NCI-H128 (cell line): ENCODE data around the gene ZNF132.
A peak's percentile ranks its signal among the peaks of the same experiment; 100 is the strongest.
"Not testable (repeated sequence)": the region's sequence is repeated elsewhere in the genome, so short reads cannot be mapped to it uniquely, and the experiment has no call there.

Experiments used
- DNase-seq: peaks from one replicate; lab custom pipeline; 2025; ENCODE audit not compliant: unreplicated experiment; lab: John Stamatoyannopoulos, UW

ZNF132 gene

DNA sequence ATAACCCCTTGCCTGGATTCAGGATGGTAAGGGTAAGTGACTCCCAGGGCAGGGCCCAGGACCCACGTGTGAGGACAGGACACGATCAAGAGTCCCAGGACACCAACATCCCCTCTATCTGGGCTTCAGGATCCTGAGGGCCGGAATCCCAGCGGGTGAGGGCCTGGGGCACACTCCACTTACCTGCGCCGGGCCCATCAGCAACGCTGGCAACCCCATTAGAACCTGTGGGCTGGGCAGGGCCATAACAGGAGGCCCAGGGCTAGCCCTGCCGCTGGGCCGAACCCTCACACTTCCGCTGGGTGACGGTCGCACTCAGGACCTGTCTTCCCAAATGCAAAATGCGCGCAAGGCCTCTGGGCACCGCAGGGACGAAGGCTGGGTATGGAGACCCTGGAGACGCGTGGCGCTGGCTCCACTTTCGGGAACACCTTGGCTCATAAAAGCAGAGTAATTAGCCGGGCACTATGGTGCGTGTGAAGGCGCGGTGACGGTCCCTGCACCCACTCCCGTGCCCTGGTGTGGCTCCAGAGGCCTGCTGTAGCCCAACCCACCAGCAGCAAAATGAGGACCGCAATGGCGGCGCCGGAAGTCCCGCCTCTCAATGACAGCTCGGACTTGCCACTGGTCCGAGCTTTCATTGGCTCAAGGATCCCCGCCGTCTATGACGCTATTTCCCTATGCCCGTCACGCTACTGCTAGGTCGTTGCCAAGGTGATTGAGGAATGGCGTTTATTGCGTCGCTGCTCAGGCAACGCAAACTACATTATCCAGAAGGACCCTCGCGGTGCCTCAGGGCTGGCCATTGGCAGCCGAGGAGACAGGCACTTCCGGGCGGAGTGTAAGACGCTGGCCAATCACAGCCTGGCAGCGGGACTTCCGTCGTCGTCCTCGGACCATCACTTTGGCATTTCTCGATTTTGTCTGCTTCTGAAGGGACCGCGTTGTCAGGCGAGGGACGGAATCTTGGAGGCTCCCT is at the start of gene ZNF132:
Gene ZNF132, minus strand, starts transcription at position 578 of the 979 bp plus-strand sequence. Its CDS starts 332 bp downstream, at position 246.
- DNase-seq: no peak

DNA sequence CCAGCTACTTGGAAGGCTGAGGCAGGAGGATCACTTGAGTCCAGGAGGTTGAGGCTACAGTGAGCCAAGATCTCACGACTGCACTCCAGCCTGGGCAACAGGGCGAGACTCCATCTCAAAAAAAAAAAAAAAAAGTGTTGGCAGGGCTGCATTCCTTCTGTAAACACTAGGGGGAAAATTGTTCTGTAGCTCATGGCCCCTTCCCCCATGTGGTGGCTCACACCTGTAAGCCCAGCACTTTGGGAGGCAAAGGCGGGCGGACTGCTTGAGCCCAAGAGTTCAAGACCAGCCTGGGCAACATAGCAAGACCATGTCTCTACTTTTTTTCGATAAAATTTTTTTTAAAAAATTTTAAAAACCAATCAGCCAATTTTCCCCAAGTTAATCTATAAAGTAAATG is 44.4 kb upstream of the ZNF132 start:
- not testable (repeated sequence) for DNase-seq

DNA sequence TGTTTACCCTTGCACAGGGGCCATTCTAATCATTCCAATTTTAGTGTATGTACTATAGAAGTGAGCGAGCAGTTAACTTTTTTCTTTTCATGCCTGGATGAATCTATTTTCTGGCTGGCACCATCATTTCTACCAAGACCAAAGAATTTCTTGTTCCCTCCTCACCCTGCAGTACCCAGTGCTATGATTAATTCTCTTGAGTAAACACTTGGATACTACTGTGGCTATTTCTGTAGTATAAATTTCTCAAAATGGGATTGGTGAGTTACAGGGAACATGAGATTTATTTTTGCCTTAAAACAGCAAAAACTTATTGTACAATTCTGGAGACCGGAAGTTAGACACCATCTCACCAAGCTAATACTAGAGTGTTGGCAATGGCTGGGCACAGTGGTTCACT is 43.8 kb upstream of the ZNF132 start:
- no peak for DNase-seq

DNA sequence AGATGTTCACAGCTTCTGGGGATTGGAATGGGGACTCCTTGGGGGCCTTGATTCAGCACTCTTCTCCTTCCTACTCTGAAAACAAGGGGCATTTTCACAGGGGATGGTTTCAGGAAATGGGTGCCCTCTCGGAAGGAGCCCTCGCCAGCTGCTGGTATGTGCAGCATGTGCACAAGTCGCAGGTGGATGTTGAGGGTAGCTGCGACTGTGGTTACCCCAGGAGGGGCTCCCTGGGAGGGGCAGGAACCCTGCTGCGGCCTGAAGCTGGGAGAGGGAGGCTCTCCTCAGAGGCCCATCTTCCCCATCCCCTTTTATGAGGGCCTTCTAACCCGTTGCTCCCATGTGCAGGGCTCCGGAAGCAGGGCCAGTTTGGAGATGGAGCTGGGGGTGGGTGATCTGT is 42.4 kb upstream of the ZNF132 start:
- no peak for DNase-seq

DNA sequence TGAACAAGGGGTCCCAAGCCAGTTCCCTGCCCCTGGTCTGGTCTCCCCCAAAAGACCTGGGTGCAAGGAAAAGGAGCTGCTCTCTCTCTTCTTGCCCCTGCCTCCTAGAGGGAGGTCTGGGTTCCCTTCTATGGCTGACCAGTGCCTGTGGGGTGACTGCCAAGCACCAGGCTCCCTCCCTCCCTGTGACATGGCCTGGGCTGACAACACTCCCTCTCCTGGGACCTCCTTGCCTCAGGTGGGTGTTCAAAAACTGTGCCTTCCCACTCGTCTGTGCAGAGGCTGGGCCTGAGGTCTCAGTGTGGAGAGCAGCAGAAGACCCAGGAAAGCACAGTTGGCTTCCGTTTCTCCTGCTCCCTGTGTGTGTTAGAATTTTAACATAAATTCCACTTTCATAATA is 40.9 kb upstream of the ZNF132 start:
- no peak for DNase-seq

DNA sequence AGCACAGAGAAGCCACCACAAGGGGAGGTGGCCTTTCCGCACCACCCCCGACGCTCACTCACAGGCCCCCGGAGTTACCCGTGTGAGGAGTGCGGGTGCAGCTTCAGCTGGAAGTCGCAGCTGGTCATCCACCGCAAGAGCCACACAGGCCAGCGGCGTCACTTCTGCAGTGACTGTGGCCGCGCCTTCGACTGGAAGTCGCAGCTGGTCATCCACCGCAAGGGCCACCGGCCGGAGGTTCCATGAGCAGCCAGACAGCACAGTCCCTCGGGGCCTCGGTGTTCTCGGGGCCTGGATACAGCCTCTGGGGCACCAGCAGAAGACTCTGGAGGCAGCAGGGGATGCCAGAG is 40.5 kb upstream of the ZNF132 start:
- no peak for DNase-seq

DNA sequence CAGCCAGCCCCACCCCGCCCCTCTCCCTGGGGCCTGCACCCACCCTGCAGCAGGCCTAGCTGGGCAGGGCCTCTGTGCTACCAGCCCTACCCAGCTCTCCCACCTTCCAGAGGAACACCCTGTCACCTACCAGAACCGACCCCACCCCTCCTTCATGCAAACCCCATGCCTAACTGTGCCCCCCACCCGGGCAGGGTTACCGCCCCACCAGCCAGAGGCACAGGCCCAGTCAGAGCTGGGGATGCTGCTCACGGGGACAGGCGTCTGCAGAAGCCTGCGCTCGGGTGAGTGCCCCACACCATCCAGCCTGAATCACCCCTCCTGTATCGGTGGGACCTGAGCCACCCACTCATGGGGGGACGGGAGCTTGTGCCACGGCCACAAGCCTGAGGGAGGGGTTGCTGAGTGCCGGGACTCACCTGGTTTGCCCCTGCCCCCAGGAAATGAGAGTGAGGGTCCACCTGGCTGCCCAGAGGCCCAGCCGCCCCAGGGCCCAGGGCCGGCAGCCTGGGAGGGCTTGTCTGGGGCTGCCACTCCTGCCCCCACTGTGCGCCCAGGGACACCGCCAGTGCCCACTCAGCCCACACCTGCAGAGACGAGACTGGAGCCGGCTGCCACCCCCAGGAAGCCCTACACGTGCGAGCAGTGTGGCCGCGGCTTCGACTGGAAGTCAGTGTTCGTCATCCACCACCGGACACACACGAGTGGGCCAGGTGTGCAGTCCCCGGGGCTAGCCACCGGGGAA is 40.0 kb upstream of the ZNF132 start:
- DNase-seq: no peak

DNA sequence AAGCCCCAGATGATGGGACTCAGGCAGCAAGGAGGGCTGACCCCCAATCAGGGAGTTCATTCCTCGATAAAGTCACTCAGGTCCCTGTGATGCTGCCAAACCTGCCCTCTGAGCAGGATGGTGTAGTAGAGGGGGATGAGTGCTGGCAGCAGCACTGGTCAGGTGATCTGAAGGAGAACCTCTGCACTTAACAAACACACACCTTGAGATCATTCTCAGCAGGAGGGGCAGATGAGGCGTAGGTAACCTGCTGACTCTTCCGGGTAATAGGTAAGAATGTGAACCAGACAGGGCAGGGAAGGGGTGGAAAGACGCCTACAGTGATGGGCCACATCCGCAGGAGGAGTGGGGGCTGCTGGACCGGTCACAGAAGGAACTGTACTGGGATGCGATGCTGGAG is 39.4 kb upstream of the ZNF132 start:
- no peak for DNase-seq

DNA sequence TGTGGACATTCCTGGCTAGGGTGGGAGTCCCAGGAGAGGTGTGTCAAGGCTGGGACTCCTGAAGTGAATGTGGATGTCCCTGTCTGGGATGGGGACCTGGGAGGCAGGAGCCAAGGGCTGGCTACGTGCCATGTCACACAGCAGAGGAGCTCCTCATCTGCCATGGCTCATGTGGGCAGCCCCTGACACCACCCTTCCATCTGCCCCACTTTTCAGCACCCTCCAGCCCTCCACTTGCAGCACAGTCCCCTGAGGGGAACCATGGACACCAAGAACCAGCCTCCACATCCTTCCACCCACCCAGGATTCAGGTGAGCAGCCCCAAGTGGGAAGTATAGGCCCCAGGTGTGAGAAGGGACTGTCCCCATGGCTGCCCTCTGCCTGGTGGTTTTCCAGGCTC is 37.9 kb upstream of the ZNF132 start:
- no peak for DNase-seq

DNA sequence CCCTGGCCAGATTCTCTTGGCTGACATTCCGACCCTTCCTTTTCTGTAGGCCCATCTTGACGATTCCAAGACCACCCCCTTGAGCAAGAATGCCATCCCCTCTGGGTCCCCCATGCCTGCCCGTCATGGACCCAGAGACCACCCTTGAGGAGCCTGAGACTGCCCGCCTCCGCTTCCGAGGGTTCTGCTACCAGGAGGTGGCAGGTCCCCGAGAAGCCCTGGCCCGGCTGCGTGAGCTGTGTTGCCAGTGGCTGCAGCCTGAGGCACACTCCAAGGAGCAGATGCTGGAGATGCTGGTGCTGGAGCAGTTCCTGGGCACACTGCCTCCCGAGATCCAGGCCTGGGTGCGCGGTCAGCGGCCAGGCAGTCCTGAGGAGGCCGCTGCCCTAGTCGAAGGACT is 37.2 kb upstream of the ZNF132 start:
- no peak for DNase-seq

DNA sequence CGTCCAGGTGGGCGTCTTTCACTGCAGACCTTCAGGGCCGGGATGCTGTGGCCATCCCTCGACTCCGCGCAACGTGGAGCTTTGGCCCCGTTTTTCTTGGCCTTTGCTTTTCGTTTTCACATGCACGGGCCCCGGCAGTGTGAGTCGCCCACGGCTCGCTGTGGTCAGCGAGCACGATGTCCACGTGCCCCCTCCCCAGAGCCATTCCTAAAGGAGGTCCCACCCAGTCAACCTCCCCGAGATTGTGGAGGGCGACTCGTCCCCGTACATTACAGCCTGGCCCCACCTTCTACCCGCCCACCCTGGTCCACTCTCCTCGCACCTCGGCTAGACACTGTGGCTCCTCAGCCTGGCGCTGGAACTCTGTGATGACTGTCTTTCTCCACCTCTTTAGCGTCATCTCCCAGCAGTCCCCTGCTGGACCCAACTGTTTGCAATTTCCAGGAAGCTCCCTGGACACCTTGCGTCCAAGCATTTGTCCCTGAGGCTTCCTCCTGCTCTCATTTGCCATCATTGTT is 36.6 kb upstream of the ZNF132 start:
- DNase-seq: no peak

DNA sequence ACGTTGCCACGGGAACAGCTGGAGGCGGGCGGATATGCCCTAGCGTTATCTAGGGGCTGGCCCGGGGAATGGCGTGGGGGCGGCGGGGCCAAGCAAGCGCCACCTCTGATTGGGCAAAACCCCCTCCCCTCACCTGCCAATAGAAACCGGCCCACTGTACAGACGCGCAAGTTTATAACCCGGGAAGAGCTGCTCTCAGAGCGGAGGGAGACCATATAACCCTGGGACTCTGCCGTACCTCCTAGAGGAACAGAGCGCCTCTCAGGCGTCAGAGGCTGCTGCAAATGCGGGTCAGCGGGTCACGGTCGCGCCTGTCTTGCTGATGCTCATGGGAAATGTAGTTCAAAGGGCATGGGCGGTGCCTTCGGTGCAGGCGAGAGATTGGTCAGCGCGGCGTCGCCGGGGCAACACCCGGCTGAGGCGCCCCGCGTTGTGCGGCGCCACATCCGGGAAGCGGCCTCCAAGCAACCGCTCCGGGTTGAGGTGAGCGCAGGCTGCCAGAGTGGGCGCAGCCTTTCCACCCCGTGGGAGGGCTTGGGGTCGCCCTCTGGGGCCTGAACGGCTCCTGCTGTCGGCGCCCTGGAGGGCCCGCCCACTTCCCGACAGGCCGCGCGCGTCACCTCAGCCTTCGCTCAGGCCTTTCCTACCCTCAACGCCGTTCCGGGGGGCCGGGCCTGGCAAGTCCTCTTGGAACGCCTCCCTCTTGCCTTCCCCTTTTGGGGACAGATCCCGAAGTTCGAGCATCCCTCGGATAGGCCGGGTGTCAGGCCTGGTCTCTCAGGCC is 36.0 kb upstream of the ZNF132 start, which contains the start of gene ZNF446:
Gene ZNF446, plus strand, starts transcription at position 639 of the 784 bp plus-strand sequence. CDS start 867 bp downstream, outside the sequence.
- DNase-seq: peak; percentile 88

DNA sequence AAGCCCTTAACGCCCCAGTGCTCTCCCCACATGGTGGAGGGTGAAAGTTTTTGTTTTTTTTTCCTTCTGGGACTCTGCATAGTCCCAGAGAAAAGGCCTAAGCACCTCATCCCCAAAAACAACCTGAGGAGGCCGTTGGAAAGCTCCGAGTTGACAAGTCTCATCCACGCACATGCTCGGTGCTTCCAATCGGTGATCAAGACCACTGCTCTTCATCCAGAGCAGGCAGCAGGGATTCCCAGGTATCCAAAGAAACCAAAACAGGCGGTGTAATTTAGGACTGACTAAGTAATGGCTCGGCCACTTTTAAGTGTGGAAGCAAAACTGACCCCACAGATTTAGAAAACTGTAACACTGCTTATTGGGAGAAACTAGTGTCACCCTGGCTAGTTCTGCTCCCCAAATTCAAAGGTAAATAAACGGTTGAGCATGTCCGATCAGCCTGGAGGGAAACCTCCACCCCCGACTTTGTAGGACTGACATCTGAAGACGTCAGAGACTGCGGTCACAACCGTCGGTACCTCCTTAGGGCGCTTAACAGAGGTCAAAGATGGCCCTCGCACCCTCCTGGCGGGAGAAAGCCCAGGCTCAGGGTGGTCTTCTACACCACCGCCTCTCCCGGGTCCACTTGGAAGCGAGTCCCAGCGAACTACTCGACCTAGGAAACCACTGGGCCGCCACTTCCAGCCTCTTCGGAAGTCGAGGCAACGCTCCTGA is 35.2 kb upstream of the ZNF132 start:
- DNase-seq: no peak

DNA sequence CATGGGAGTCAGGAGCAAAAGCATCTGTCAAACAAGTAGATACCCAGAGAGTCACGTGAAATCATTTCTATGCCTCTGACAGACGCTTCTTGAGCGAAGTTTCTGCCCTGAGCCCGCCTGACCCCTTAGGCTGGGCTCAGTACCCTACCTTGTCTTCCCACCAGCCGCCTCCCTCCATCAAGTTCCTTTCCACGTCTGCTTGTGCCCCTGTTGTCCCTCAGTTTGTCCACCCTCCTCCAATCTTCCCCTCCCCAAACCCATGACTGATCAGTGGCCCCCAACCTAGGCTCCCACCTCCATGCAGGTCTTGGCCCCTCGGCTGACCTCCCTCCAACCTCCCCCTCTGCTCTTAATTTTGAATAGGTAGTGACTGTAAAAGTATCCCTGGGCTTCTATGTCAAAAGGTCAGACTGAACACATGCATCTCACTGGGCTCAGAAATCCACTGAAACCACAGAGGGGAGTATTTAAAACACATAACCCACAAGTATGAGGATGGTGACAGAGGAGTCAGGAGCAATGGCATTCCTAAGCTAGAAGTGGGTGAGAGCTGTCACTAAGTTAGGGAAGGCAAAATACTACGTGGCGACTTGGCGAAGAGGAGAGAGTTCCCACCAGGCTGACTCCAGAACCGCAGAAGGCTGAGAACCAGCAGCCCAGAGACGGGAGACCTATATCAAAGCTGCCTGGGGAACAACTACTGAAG is 34.5 kb upstream of the ZNF132 start:
- no peak for DNase-seq

DNA sequence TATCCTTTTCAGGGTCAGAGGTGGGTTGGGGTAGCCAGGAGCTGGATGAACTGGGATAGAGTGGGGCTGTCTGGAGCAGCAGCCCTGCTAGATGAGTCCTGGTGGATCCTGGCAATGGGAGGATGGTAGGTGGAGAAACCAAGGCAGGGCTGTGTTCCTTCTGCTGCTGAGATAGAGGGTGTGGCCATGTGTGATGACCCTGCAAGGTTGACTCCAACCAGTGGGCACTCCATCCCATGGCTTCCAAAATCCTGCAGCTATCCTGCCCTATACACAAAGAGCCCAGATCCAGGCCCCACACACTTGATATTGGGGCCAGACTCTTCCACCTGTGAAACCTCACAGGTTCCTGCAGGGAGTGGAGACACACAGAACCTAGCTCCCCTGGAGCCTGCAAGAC is 33.8 kb upstream of the ZNF132 start:
- DNase-seq: no peak

DNA sequence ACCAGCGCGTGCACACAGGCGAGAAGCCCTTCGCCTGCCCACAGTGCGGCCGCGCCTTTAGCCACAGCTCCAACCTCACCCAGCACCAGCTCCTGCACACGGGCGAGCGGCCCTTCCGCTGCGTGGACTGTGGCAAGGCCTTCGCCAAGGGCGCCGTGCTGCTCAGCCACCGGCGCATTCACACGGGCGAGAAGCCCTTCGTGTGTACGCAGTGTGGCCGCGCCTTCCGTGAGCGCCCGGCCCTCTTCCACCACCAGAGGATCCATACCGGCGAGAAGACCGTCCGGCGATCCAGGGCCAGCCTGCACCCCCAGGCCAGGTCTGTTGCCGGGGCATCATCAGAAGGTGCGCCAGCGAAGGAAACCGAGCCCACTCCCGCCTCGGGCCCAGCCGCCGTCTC is 31.8 kb upstream of the ZNF132 start:
- DNase-seq: no peak

DNA sequence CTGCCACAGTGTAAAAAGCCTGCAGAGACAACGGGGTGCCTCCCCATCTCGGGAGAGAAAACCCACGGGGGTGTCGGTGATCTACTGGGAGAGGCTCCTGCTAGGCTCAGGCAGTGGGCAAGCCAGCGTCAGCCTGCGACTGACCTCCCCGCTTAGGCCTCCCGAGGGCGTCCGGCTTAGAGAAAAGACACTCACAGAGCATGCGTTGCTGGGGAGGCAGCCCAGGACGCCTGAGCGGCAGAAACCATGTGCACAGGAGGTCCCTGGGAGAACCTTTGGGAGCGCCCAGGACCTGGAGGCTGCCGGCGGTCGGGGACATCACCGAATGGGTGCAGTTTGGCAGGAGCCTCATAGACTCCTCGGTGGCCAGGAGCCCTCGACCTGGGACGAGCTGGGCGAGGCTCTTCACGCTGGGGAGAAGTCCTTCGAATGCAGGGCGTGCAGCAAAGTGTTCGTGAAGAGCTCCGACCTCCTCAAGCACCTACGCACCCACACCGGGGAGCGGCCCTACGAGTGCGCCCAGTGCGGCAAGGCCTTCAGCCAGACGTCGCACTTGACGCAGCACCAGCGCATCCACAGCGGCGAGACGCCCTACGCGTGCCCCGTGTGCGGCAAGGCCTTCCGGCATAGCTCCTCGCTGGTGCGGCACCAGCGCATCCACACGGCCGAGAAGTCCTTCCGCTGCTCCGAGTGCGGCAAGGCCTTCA is 31.0 kb upstream of the ZNF132 start:
- DNase-seq: not testable (repeated sequence)

DNA sequence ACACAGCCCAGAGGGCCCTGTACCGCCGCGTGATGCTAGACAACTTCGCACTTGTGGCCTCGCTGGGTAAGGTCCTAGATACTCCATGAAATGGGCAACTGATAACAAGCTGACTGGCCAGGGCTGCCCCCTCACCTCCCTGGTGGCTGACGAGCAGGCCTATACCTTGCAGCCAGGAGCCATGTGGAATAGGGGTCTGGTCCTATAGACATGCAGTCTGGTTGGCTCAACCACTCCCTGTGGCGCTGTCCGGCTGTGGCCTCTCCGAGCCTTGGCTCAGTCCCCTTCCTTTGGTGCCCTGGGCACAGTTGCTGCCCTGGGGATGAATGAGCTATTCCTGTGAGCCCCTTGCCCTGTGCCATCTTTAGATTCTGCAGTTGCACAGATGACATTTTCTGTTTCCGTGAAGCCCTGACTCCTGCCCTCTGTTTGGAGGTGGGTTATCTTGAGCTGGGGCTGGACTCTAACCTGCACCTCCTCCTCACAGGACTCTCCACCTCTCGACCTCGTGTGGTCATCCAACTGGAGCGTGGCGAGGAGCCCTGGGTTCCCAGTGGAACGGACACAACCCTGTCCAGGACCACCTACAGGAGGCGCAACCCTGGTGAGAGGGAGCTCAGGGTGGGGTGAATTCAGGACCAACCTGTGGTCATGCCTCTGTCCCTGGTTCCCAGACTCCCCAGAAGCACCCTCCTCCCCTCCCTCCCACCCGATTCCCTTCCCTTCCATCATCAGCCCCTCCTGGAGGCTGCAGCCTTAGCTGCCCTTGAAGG is 29.5 kb upstream of the ZNF132 start:
- DNase-seq: no peak
